HG02798 (cell line): ENCODE measurements around the gene FRK.

ENCODE experiments used
- ATAC-seq: cut with Tn5 transposase; IDR thresholded peaks from one replicate; pipeline ENCODE4 v1.9.1; 2021; ENCODE audit warnings: mild to moderate bottlenecking; ENCODE audit not compliant: unreplicated experiment, poor library complexity

The FRK gene

GRCh38 chr6:116036885-116037284 is 23.8 kb downstream of the FRK start:
- ATAC-seq: no peak

- no peak for ATAC-seq
These were observed 24.5 kb downstream of the FRK start for GRCh38 chr6:116036075-116036773.

- ATAC-seq: no peak
These were observed 25.1 kb downstream of the FRK start for GRCh38 chr6:116035616-116036015.

GRCh38 chr6:116034327-116034726 is 26.4 kb downstream of the FRK start:
- no peak for ATAC-seq

- no peak for ATAC-seq
These were observed 26.9 kb downstream of the FRK start for GRCh38 chr6:116033687-116034303.

- no peak for ATAC-seq
These were observed 29.9 kb downstream of the FRK start for GRCh38 chr6:116030770-116031169.

- ATAC-seq: peak; percentile 71
These were observed 31.2 kb downstream of the FRK start for GRCh38 chr6:116029535-116029934.

- ATAC-seq: no peak
These were observed 32.5 kb downstream of the FRK start for GRCh38 chr6:116028233-116028632.

- peak; percentile 63 for ATAC-seq
These were observed 32.9 kb downstream of the FRK start for GRCh38 chr6:116027801-116028200.

GRCh38 chr6:116025405-116025804 is 35.3 kb downstream of the FRK start:
- no peak for ATAC-seq

GRCh38 chr6:116022841-116023445 is 37.7 kb downstream of the FRK start:
- ATAC-seq: no peak

- ATAC-seq: no peak
These were observed 40.0 kb downstream of the FRK start for GRCh38 chr6:116020738-116021137.

GRCh38 chr6:116019428-116019827 is 41.3 kb downstream of the FRK start:
- peak; percentile 80 for ATAC-seq

- ATAC-seq: no peak
These were observed 41.7 kb downstream of the FRK start for GRCh38 chr6:116018976-116019375.

GRCh38 chr6:116017546-116018295 is 43.0 kb downstream of the FRK start:
- no peak for ATAC-seq

GRCh38 chr6:116016846-116017545 is 43.7 kb downstream of the FRK start:
- peak; percentile 25 for ATAC-seq

- ATAC-seq: no peak
These were observed 44.7 kb downstream of the FRK start for GRCh38 chr6:116015983-116016382.

- ATAC-seq: no peak
These were observed 45.1 kb downstream of the FRK start for GRCh38 chr6:116015561-116015960.

- ATAC-seq: no peak
These were observed 47.7 kb downstream of the FRK start for GRCh38 chr6:116012951-116013350.

GRCh38 chr6:116012471-116012949 is 48.2 kb downstream of the FRK start:
- no peak for ATAC-seq
